GM19438 (cell line): Measurements from ENCODE around the gene IL12RB1.
"Not testable (repeated sequence)": the region's sequence is repeated elsewhere in the genome, so short reads cannot be mapped to it uniquely, and the experiment has no call there.

Experiments used
- ATAC-seq: cut with Tn5 transposase; IDR thresholded peaks from one replicate; pipeline ENCODE4 v1.9.1; 2021; ENCODE audit warnings: low read depth; ENCODE audit not compliant: unreplicated experiment

The IL12RB1 gene

DNA sequence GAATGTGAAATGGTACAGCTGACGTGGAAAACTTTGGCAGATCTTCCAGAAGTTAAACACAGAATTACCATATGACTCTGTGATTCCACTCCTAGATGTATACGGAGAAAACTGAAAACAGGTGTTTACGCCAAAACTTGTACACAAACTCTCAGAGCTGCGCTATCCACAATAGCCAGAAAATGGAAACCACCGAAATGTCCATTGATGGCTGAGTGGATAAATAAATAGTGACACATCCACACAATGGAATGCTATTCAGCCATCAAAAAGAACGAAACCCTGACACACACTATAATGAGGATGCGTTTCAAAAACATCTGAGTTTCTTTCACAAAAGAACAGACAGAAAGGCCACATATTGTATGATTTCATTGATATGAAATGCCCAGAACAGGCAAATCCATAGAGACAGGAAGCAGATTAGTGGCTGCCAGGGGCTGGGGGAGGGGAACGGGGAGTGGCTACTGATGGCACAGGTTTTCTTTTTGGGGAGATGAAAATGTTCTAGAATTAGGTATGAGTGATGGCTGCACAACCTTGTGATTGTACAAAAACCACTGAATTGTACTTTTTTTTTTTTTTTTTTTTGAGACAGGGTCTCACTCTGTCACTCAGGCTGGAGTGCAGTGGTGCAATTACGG lies 33.0 kb downstream of the IL12RB1 start:
- ATAC-seq: no peak

DNA sequence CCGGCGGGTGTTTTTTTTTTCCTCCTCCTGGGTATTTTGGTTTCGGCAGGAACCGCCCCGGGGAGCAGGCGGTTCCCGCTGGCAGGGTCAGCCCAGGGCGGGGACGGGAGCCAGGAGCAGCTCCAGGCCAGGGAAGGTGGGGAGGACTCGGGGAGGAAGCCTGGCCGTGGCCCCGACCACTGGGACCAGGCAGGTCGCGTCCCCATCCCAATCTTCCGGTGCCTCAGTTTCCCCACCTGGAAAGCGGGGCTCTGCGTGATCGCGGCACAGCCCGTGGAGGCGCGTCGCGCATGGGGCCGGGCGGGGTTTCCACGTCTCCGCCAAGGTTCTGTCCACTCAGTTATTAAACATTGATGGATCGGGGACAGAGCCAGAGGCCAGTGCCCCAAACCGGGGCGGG lies 34.8 kb downstream of the IL12RB1 start:
- no peak for ATAC-seq

DNA sequence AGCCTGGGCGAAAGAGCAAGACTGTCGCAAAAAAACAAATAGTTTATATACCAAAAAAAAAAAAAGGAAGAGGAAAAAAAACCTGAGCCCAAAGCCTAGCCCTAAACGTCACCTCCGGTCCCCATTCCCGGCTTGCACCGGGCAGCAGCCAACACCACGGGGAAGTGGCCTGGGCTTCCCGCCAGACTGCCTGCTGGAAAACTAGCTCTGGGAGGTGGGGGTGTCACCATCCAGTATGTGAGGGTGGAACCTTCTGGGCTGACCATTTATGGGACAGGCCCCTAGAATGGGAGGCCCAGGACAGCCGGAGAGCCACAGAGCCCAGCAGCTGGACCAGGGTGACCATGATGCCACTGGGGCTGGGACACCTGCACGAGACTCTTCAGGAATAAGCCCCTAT lies 37.3 kb downstream of the IL12RB1 start:
- ATAC-seq: no peak

DNA sequence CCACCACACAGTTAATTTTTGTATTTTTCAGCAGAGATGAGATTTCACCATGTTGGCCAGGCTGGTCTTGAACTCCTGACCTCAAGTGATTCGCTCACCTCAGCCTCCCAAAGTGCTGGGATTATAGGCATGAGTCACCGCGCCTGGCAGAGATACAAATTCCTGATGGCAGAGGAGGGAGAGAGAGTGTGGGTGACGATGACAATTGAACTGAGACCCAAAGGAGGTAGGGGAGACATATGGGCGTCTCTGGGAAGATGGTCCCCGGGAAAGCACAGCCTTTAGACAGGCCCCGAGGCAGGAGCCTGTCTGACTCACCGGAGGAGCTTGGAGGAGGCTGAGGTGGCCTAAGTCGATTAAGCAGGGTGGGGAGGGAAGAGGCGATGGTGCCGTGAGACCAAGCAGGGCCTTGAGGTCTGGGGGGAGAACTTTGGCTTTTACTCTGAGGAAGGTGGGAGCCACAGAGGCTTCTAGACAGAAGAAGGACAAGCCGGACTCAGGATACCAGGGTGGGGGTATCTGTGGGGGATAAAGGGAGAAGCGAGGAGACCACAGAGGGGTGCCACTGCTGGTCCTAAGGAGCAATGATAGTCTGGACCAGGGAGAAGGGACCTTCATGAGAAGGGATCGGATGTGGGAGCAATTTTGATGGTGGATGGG lies 40.5 kb downstream of the IL12RB1 start:
- ATAC-seq: no peak

DNA sequence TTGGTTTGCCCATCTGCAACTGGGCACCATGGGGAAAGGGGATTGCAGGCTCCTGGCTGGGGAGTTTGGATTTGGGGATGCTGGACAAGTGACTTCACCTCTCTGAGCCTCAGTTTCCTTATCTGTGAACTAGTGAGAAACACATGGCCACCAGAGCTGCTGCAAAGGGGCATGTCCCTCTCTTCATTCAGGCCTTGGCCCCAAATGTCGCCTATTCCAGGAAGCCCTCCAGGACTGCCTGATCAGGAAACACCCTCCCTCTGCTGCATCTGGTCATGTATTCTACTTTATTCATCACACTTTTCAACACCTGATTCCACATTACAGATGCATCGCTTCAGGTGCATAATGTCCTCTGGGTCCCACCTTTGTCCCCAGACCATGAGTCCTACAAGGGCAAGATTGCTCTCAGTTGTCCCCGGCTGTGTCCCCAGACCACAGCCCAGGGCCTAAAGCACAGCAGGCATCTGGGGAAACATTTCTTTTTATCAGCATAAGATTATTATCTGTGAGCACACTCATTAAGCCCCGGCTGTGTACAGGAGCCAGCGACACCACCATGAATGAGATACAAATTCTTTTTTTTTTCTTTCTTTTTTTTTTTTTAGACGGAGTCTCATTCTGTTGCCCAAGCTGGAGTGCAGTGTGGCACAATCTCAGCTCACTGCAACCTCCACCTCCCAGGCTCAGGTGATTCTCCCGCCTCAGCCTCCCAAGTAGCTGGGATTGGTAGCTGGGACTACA lies 41.3 kb downstream of the IL12RB1 start:
- ATAC-seq: no peak

DNA sequence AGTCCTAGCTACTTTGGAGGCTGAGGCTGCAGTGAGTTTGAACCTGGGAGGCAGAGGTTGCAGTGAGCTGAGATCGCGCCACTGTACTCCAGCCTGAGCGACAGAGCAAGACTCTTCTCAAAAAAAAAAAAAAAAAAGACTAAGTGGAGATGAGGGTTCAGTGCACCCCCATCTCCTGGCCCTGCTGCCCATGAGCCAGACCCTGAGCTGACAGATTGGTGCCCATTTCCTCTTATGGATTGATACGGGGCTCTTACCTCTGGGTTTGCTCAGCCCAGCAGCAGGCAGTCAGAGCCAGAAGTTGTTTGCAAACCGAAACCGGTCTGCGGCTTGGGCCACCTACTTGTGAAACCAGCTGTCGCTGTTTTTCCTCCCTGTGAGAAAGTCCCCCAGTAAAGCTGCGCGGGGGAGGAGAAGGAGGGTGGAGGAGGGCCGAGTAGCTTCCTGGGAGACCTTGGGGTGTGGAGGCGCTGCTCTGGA lies 41.9 kb downstream of the IL12RB1 start:
- ATAC-seq: peak; percentile 85

DNA sequence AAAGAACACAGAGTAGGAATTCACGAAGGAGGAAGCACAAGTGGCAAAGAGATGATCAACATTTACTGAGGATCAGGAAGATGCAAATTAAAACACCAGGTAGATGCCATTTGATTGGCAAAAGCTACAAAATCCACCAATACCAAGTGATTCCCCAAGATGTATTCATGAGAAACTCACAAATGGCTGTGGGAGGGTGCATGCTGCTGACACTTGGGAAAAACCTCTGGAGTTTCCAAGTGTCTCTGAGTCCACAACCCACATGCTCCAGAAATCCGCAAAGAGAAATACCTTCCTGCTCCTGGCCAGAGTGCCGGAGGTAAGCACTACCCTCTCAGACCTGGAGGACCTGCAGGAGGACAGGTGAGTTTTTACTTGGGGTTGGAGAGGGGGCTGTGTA lies 43.1 kb downstream of the IL12RB1 start:
- no peak for ATAC-seq

DNA sequence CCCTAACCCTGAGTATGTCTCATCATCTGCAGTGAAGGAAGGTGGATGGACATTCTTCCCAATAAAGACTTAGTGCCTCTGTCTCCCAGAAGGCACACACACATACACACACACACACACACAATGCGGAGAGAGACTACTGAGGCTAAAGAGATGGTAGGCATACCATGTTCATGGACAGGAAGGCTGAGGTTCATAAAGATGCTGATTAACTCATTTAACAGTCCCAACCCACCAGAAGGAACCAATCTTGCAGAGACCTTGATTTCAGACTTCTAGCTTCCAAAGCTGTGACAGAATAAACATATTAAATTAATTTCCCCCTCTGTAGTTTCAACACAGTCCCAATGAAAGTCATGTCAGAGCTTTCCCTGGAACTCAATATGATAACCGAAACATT lies 45.7 kb downstream of the IL12RB1 start:
- no peak for ATAC-seq

DNA sequence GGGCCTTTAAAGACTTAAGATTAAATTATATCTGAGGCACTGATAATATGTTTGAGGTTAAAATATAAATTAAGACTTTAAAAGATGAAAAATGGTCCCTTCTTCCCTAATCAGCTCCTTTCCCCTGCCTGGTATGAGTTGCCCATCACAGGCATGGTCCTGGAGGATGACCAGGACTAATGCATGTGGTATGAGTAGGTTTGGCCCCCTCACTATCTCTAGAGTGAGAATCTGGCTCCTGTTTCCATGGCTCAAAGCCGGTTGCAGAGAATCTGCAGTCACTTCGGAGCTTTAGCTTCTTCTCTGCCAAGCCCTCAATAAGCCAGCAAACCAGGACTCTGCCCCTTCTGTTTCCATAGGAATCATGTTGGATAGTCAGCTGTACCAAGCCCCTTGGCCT lies 54.6 kb downstream of the IL12RB1 start:
- ATAC-seq: not testable (repeated sequence)

DNA sequence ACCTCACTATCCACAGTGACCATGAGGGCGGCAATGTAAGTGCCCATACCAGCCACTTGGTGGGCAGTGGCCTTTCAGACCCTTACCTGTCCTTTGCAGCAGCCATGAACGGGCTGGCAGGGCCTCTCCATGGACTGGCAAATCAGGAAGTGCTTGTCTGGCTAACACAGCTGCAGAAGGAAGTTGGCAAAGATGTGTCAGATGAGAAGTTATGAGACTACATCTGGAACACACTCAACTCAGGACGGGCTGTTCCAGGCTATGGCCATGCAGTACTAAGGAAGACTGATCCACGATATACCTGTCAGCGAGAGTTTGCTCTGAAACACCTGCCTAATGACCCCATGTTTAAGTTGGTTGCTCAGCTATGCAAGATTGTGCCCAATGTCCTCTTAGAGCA lies 55.3 kb downstream of the IL12RB1 start:
- ATAC-seq: not testable (repeated sequence)

DNA sequence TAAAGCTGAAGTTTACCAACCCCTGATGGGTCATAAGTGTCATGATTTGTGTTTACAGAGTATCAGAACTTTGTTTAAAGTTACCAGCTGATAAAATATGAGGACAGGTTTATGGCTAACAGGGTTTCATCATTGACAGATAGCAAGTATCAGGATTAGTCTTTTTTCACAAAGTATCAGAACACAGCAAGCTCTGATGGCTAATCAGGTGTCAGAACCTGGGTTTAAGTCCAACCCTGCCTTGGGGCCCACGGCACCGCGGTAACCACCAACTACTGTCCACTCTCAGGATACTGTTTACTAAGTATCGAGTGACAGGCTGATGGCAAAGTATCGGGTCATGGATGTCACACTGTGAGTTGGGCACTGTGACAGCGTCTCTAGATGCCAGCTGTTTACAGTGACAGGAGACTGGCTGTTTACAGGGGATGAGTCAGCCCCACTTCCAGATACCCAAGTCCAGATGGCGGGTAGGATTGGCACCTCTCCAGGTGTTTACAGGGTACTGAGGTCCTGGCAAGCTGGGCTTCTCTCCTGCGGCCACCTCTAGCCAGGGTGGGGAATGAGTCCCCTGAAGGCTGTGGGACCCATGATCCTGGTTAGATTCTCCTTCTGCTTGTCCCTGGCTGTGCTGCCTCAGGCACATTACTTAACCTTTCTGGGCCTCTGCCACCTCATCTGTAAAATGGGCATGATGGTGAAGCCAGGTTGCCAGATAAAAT lies 57.0 kb downstream of the IL12RB1 start:
- ATAC-seq: no peak

DNA sequence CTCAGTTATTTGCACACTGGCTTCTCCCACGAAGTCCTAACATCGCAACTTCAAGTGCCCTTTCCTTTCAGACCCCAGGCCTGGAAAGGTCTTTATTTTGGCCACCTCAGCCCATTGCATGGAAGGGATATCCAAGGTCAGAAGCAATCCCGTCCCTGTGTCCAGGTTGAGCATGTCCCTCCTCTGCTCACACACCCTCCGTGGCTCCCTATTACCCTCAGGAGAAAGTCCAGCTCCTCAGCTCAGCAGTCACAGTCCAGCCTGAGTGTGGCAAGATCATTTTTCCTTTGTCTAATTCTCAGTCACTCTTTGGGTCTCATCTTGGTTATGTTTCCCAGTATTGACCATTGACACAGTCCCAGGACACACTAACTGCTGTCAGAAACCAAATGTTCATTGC lies 59.6 kb downstream of the IL12RB1 start:
- no peak for ATAC-seq

DNA sequence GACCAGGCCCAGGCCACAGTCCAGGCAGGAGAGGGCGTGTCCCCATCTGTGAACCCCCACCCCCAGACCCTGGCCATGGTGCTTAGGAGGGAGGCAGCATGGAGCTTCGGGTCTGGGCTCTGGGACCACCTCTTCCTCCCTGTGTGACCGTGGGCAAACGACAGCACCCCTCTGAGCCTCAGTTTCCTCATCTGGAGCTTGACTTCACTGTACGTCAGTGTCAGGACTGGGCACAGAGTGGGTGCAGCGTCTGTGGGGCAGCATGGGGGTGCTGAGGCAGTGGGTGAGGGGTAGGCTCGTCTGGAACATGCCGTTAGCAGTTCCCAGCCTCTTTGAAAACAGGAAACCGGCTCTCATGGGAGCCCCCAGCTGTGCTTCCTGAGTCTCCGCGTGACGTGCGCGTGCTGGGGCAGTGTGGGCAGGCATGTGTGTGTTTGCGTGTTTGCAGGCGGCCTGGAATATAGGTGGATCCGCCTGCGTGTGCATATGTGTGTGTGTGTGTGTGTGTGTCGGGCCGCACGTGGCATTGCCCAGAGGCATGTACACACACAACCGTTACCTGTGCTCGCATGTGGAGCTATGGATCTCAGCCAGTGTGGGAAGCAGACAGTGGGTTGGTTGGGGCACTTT lies 63.0 kb downstream of the IL12RB1 start:
- ATAC-seq: no peak

DNA sequence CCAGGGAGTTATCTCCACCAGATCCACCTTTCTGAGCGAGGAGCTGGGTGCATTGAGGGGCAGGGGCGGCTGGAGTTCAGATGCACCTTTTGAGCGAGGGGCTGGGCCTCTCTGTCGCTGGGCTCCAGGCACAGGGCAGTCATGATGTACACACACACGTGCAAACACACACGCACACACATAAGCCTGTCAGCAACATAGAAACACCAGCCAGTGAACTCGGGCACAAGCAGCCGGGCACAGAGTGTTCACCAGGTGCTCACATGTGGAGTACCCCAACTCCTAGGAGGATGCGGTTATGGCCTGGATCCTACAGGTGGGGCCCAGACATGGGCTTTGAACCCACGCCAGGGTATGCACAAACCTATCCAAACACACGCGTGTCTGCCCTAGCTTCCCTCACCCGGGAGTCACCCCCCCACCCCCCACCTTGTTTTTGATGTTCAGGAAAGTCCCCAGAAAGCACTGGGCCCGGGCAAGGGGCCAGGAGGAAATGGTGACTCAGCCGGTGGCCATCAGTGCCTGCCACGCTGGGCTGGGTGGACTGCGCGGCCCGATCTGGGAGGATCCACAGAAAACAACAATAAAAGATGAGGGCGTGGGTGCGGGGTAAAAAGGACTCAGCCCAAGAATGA lies 65.5 kb downstream of the IL12RB1 start:
- no peak for ATAC-seq

DNA sequence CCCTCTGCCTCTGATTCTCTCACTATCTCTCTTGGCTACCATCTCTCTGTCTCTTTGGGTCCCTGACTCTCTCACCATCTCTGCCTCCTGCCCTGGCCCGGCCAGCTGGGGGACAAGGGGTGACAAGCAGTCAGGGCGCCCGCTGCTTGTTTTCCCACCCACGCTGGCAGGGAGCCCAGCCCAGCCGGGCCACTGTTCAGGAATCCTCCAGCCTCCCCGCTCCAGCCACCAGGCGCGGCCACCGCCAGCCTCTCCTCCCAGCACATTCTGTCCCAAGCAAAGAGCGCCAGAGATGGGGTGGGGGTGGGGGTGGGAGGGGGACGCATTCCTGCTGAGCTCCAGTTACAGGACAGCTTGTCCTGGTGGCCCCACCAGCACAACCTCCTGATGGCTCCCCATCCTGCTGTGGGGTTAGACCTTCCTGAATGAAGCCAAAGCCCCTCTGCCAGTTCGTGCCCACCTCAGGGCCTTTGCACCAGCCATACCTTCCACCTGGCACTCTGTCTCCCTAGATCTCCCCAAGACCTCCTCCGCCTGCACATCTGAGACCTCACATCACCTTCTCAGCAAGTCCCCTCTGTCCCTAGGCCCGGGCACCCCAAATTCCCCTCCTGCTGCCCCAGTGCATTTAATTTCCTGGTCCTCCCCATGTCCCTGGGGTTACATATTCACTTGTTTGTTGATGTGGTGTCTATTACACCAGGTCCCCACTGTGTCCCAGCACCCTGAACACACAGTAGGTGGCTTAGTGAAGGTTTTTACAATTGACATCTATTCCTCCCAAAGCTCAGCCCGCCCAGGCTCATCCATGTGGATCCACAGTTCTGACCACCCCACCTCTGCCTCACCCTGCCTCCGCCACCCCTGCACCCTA lies 66.3 kb downstream of the IL12RB1 start:
- ATAC-seq: no peak

DNA sequence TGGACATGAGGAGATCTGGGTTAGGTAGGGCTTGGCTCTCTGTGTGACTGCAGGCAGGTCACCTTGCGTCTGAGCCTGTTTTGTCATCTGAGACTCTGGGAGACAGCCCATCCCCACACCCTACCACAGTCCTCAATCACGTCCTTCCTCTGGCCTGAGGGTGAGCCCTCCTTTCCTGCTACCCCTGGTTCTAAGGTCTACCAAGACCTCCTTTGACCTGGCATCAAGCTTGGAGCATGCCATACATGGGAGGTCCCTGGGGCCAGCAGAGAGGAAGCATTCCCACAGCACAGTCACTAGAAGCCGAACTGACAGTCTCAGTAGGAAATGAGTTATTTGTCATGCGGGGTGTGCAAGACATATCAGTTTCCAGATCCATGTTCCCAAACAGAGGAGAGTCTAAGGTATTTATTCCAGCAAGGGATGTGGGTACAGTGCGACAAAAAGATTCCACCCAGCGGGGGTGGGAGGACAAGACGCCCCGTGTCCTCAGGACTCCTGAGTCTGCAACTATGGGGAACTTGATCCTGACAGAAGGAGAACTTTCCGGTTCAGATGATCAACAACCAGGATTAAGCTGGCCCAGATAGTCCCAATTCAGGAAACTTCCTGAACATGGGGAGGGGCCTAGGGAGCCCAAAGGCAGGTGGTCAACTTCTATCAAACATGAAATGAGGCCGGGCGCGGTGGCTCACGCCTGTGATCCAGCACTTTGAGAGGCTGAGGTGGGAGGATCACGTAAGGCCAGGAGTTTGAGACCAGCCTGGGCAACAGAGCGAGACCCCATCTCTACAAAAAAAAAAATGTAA lies 69.3 kb downstream of the IL12RB1 start:
- ATAC-seq: no peak

DNA sequence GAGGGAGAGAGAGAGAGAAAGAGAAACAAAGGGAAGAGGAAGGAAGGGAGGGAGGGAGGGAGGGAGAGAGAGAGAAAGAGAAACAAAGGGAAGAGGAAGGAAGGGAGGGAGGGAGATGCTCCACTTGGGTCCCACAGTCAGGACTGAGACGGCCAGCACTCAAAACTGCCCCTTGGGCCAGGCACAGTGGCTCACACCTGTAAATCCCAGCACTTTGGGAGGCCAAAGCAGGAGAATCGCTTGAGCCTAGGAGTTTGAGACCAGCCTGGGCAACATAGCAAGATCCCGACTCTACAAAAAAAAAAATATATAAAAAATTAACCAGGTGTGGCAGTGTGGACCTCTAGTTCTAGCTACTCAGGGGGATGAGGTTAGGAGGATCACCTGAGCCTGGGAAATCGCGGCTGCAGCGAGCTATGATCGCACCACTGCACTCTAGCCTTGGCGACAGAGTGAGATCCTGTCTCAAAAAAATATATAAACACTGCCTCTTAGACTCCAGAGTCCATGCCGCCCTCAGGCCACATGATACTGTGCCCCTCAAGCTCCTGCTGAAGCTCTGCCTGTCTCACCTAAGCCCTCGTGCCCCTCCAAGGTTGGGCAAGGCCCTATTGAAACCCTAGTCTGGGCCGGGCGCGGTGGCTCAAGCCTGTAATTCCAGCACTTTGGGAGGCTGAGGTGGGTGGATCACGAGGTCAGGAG lies 70.4 kb downstream of the IL12RB1 start:
- ATAC-seq: no peak

DNA sequence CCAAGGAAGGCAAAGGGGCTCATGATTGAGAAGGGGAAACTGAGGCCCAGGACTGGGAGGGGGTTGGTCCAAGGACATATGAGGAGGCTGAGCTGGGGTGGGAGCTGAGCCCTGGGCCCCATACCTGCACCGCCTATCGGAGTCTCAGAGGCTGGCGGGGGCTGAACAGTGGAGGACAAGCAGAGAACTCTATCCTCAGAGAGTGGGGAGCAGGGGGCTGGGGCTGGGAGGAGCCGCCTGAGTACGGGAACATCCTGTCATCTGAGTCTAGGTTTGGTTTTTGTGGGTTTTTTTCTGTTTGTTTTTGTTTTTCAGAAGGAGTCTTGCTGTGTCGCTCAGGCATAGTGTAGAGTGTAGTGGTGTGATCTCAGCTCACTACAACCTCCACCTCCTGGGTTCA lies 72.5 kb downstream of the IL12RB1 start:
- ATAC-seq: no peak
